GM18526 (cell line): ENCODE data around the gene LRRC8E.

Source experiments
- POLR2A ChIP-seq: IDR thresholded peaks from 3 replicates; pipeline ENCODE4 v1.6.1; 2011; ENCODE audit not compliant: insufficient read length; ENCODE audit errors: extremely low read depth

LRRC8E gene

GRCh38 chr19:7934766-7935165 lies 46.5 kb downstream of the LRRC8E start:
- no peak for TF ChIP-seq POLR2A

- no peak for TF ChIP-seq POLR2A
Measured at GRCh38 chr19:7940841-7941240, 52.5 kb downstream of the LRRC8E start.

GRCh38 chr19:7941895-7942596 lies 53.7 kb downstream of the LRRC8E start:
- no peak for TF ChIP-seq POLR2A

GRCh38 chr19:7942981-7943443 lies 54.7 kb downstream of the LRRC8E start:
- TF ChIP-seq POLR2A, result no peak

GRCh38 chr19:7943444-7944176 lies 55.3 kb downstream of the LRRC8E start, which contains the start of gene TIMM44:
TIMM44 (minus strand) TSS chr19:7943666; CDS start chr19:7943651, 15 bp downstream.
- peak; percentile 86 for TF ChIP-seq POLR2A

- TF ChIP-seq POLR2A, result no peak
Measured at GRCh38 chr19:7944177-7944761, 56.0 kb downstream of the LRRC8E start.

GRCh38 chr19:7947939-7948338 lies 59.6 kb downstream of the LRRC8E start:
- no peak for TF ChIP-seq POLR2A
